ENCODE measurements around the gene RRP15. TPM values are rescaled to one million over a fixed set of nuclear protein-coding genes. Genes with fewer than 3 reads are reported as not detected.
"Not testable (repeated sequence)": the region's sequence is repeated elsewhere in the genome, so short reads cannot be mapped to it uniquely, and the experiment has no call there.

RRP15 gene
- polyA plus RNA-seq, 3 donors = 1.3 to 8.2 (median 3.8) TPM

DNA sequence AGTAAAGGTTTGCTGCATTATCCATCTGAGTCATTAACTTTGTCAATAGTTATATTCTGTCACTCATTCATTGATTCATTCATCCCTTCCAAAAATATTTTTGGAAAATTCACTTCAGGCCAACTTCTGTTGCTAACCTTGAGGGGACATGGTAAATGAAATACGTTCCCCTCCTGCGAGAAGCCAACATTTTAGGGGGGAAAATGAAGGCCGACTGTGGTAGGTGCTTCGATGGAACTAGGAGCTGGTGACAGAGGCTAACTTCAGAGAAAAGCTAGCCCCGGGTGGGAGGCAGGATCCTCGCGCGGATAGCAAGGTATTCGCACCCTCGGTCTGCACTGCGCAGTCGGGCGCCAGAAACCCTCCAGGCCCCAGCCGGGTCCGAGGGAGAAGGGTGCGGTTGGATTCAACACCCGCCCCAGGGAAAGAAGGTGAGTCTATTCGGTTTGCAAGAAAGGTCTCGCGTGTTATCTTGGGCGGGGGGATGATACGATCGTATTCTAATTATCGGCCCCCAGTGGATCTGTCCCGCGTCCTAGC, 646 bp upstream of the RRP15 start:
- 5 to 9% (median 7%) methylated on average over 26 of the region's 26 CpGs for WGBS, 3 donors
- H3K27ac ChIP-seq (ENCODE audit: low read depth, low read length) = no peak overlapping the region

DNA sequence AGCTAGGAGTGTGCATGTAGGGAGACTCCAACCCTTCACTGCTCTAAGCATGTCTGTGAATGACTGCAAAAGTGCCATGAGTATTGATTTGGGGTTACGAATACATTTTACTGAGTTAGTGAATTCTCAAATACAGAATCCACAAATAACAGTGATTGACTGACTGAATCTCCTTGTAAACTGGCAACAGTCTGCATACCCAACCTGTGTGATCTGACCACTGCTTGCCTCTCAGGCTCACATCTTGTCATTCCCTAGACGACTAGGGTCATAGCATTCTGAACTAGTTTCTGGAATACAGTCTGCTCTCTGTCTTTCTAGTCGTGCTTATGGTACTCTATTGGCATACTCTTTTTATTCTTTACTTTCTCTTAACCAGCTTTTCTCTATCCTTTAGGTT, 7.4 kb downstream of the RRP15 start:
- H3K27ac ChIP-seq (ENCODE audit: low read depth, low read length) = no peak overlapping the region
- WGBS, 3 donors = 78 to 88% (median 86%) methylated on average over 3 of the region's 3 CpGs

DNA sequence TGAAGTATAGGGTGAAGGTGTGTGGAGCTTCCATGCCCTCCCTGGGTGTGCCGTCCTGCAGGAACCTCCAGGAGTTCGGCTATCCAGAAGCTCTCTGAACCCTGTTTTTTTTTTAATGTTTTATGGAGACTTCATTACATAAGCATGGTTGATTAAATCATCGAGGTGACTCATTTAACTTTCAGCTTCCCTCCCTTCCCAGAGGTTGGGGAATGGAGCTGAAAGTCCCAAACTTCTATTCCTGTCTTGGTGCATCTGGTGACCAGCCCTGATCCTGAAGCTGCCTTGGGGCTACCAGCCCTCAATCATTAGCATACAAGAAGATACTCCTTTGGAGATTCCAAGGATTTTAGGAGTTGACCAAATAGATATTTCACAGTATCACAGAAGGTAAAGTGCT, 9.5 kb downstream of the RRP15 start:
- WGBS, 3 donors = 84 to 89% (median 88%) methylated on average over 3 of the region's 3 CpGs
- H3K27ac ChIP-seq (ENCODE audit: low read depth, low read length) = no peak overlapping the region

DNA sequence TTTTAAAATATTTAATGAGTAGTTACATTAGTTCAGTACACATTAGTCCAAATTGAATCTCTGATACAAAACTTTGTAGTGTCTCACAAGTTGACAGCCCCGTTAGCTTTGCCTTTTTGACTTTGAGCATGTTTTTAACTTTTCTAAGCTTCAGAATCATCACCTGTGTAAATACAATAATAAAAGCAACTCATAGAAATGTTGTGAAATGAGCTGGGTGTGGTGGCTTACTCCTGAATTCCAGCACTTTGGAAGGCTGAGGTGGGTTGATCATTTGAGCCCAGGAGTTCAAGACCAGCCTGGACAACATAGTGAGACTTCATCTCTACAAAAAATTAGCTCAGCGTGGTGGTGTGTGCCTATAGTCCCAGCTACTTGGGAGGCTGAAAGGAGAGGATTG, 11.1 kb downstream of the RRP15 start:
- 92 to 93% (median 93%) methylated on average over 2 of the region's 2 CpGs for WGBS, 3 donors

DNA sequence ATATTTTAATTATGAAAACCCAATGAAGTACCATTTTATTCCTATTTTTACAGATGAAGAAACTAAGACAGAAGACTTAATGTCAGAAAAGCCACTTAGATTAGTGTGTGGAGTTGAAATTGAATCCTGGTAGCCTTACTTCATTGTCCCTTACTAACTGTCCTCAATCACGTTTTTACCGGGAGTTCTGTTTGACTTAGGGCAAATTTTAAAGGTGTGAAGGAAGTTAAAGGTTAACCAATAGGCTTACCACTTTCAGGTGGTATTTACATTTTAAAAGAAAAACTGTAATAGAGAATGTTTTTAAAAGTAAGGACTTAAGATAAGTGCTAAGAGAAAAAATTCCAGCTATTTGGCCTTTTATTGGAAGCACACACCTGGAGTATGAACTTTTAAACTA, 12.4 kb downstream of the RRP15 start:
- WGBS, 3 donors = 15 to 84% (median 73%) methylated on average over 2 of the region's 2 CpGs
- no peak overlapping the region for H3K27ac ChIP-seq (ENCODE audit: low read depth, low read length)

More for the DNA sequence above, 11.1 kb downstream of the RRP15 start:
- no peak overlapping the region for H3K27ac ChIP-seq (ENCODE audit: low read depth, low read length)

DNA sequence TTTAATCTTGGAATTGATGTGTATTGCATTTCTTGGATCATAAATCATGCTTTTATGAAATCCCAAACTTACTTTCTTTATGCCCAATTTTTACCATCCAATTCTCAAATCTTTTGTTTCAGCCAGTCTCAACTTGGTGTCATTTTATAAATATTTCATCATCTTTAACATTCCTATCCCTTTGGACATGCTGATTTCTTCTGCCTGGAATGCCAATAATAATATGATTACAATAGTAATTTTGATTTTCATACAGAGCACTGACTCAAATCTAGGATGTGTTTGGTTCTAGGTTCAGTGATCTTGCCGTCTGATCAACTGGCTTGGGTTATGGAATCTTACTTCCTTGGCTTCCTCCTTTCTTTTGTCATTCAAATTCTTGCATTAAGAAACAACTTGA, 12.8 kb downstream of the RRP15 start:
- 68 to 84% (median 72%) methylated on average over 1 of the region's 1 CpG for WGBS, 3 donors
- H3K27ac ChIP-seq (ENCODE audit: low read depth, low read length) = no peak overlapping the region

DNA sequence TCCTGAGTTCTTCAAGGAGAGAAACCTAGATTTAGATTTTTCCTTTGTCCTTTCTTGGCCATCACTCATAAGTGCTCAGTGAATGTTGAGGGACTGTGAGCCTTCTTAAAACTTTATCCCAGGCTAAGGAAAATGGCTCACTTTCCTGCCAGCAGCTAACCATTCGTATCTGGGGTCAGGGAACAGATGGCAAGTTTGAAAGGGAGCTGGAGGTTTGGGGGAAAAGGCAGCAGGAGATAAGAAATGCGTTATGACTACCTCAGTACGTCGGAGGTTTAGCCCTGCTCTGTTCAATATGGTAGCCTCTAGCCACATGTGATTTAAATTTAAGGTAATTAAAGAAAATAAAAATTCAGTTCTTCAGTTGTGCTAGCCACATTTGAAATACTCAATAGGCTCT, 13.3 kb downstream of the RRP15 start:
- 85 to 87% (median 86%) methylated on average over 4 of the region's 4 CpGs for WGBS, 3 donors
- no peak overlapping the region for H3K27ac ChIP-seq (ENCODE audit: low read depth, low read length)

DNA sequence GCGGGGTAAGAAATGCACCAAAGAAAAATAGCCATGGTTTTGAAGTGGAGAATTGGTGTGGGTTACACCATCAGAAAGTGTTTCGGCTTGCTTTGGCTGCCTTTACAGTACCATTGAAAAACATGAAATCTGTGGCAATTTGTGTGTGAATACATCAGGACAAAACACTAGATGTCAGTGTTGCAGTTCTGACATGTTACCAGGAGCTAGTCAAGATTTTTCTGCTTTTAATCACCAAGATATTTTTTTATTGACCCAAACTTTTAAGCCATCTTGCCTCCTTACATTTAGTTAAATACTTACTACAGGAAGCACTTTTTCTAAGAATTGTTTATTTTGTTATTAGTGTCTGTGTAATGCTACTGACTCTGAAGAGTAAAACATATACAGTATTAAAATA, 14.3 kb downstream of the RRP15 start:
- WGBS, 3 donors = 66 to 75% (median 69%) methylated on average over 2 of the region's 2 CpGs
- H3K27ac ChIP-seq (ENCODE audit: low read depth, low read length) = no peak overlapping the region

DNA sequence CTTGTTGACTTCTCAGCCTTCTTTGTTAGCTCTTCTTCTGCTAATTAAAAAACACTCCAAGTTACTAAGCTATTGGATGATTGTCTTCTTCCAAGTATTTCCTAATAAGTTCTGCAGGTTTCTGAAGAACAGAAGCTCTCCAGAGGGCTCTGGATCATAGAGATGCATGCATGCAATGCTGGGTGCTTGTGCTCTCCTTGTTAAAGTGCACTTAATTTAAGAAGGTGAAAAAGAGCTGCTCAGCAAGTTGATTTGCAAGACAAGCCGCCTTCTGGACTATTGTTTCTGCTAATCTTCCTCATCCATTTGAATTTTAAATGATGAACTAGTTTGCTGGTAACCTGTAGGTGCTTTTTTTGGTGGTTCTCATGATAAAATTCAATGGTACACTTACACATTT, 16.1 kb downstream of the RRP15 start:
- WGBS, 3 donors = 94 to 100% (median 96%) methylated on average over 1 of the region's 1 CpG
- H3K27ac ChIP-seq (ENCODE audit: low read depth, low read length) = no peak overlapping the region

DNA sequence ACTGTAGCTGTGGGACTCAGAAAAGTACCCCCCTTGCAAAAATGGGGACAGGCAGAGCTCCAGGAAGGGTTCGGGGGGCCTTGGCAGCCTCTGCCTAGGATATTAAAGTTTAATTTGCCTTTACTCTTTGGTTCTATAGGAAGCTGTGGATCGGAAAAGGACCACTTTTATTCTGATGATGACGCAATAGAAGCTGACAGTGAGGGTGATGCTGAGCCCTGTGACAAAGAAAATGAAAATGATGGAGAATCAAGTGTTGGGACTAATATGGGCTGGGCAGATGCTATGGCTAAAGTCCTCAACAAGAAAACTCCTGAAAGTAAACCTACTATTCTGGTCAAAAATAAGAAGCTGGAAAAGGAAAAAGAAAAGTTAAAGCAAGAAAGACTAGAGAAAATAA, 17.1 kb downstream of the RRP15 start:
- 68 to 91% (median 90%) methylated on average over 3 of the region's 3 CpGs for WGBS, 3 donors
- no peak overlapping the region for H3K27ac ChIP-seq (ENCODE audit: low read depth, low read length)

DNA sequence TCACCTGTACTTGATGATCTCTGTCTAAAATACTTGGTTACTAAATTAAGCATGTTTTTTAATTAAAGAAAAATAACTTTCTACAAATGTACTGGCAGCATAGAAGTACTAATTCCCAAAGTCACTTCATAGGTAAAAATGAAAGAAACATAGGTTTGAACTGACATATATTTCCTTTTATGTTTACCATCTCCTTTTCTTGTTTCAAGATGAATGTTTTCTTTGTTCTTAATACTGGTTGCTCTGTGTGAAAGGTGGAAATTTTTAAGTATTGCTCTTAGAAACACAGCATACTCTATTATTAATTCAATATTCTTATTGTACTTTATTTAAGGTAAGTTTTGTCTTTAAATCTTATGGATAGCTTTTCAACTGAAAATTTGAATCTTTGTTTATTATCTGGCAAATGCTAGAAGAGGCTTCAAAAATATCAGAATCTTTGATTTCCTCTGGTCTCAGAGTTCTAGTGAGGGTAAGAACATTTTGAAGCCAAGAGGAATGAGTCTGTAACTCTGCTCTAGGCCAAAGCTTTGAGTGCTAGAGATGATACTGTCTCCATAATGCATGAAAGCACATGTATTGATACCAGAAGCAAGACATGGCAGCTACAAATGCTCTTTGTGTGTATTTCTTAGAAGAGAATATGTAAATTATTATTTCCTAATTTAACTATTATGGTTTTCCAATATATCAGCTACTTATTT, 18.2 kb downstream of the RRP15 start:
- no peak overlapping the region for H3K27ac ChIP-seq (ENCODE audit: low read depth, low read length)

DNA sequence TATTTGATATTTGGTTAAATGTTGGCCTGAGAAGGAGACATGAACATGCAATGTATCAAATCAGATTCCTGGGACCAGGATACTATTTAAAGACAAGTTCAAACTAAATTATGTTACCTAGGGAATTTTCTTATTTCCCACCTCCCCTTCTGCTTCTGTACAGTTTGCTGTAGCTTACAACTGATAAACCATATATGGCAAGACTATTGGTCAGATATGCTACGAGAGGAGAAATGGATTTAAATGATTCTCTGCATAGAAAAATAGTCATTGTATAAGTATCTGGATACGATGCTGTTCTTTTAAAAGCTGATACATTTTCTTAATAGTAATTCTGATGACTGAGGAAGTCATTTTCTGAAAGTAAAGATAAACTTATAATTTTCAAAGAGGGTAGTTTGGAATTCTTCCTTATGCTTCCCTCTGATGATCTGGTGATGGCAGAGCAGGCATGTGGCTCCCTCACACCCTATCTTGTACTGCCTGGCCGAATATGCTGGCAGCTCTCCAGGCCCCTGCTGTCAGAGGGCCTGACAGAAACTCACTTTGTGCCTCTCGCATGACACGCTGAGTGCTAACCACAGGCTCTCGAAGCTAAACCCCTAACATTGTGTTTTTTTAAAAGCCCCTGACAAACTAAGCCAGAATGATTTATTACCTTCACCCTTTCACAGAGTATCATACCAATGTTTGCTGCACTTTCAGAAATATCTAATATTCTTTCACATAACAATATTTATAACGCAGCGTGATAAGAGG, 19.4 kb downstream of the RRP15 start:
- H3K27ac ChIP-seq (ENCODE audit: low read depth, low read length) = no peak overlapping the region
- WGBS, 3 donors = 65 to 72% (median 67%) methylated on average over 8 of the region's 8 CpGs

DNA sequence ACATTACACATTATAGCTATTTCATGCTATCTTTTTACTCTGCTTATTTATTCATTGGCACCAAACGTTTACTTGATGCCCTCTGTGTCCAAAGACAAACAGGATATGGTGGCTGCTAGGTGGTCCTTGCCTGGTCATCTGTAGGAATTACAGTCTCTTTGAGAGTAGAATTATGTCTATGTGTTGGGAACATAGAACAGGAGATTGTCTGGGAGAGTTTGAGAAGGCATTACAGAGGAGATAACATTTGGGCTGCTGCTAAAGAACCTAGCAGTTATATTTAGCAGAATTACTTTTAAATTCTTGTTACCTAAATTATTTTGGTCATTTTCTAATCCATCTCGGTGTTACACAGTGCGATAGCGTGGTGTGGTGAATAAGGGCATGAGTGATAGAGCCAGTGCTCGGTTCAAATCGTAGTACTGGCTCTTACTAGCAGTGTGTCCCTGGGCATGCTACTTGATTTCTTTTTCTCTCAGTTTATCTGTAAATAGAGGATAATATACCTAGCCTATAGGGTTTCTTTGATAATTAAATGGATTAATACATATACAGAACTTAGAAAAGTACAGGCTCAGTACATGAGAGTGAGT, 20.5 kb downstream of the RRP15 start:
- no peak overlapping the region for H3K27ac ChIP-seq (ENCODE audit: low read depth, low read length)
- WGBS, 3 donors = 88 to 94% (median 88%) methylated on average over 6 of the region's 6 CpGs

DNA sequence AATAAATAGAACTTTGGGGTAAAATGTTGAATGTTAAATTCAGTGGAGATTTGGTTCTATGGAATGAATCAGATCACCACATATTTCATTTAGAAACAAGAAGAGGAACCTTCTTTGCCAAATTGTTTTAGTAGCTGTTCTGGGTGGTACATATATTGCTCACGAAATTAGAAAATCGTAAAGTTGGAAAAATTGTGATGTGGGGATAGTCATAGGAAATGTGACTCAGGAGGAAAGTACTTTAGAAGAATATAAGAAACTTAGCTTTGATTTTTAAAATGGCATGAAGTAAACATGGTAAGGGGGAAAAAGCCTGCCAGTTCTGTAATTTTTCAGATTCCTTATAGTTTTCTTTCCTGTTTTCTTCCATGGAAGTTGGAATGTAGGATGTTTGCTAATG, 27.4 kb downstream of the RRP15 start:
- no peak overlapping the region for H3K27ac ChIP-seq (ENCODE audit: low read depth, low read length)
- WGBS, 3 donors = 83 to 97% (median 94%) methylated on average over 2 of the region's 2 CpGs

DNA sequence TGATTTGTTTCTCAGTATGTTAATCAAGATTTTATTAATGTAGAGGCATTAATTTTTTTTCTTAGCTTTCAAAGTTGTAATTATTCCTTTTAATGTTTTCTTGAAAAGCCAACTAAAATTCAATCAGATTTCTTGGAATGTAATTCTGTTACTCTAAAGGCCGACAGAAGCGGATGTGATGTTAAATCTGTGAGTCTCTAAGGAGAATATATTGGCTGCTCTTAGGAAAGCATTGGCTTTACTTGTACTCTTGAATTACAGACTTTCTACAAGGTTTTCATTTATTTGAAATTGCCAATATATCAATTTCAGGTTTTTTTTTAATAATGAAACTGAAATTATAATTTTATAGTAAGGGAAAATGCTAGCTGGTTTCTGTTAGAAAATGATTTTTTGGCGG, 29.2 kb downstream of the RRP15 start:
- H3K27ac ChIP-seq (ENCODE audit: low read depth, low read length) = no peak overlapping the region
- WGBS, 3 donors = 81 to 97% (median 86%) methylated on average over 3 of the region's 3 CpGs

DNA sequence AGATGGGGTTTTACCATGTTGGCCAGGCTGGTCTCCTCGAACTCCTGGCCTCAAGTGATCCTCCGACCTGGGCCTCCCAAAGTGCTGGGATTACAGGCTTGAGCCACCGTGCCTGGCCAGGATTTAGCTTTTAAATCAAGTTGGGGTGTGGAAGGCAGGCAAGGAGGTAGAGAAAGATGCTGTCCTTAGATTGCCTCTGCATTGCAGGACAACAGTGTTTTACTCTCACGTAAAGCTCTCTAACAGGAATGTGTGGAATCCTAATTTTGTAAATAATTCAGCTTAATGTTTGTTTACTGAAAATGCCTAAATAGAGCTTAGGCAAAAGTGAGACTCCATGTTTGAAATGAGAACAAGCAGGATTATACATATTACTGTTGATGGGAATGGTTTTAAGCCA, 30.5 kb downstream of the RRP15 start:
- WGBS, 3 donors = 87 to 95% (median 94%) methylated on average over 4 of the region's 4 CpGs
- no peak overlapping the region for H3K27ac ChIP-seq (ENCODE audit: low read depth, low read length)

DNA sequence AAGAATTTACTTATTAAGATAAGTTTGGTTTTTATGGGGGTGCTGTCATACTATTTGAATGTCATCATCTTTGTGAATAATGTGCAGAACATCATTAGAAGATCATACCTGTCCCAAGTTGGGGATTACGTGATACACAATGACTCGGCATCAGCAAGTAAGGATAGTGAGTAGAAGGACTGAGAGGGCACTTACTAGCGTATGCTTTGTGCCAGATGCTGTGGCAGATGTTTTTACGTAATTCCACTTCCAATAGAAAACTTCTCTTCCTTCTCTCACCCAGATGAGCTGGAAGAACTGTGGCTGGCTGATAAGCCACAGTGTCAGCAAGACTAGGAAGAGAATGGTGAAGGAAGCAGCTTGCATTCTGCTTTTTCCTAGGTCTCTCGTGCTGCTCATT, 32.0 kb downstream of the RRP15 start:
- no peak overlapping the region for H3K27ac ChIP-seq (ENCODE audit: low read depth, low read length)
- 74 to 84% (median 80%) methylated on average over 5 of the region's 5 CpGs for WGBS, 3 donors

DNA sequence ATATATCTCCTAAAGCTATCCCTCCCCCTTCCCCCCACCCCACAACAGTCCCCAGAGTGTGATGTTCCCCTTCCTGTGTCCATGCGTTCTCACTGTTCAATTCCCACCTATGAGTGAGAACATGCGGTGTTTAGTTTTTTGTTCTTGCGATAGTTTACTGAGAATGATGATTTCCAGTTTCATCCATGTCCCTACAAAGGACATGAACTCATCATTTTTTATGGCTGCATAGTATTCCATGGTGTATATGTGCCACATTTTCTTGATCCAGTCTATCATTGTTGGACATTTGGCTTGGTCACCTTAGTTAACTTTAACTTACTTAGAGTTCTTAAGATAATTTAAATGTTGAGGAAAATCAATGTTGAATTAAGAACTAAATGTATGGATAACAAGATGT, 35.1 kb downstream of the RRP15 start:
- 88 to 98% (median 89%) methylated on average over 1 to 3 of the region's 3 CpGs for WGBS, 3 donors

DNA sequence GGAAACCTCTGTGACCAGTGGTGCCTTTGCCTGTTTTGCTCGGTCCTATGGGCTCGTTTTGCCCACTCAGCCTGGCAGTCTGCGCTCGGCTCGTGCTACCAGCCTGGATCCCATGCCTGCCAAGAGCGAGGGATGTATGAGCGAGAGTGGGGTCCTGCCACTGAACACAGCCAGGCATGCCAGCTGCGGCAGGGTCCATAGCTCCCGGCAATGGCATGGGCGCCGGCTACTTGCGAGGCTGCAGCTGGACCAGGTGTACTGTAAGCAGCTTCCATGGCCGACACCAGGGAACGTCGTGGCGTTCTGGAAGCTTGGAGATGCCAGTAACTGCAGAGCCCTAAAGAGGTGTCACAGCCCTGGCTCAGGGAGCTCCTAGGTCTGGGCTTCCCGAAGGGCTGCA, 37.7 kb downstream of the RRP15 start:
- WGBS, 3 donors = 96 to 98% (median 96%) methylated on average over 17 of the region's 17 CpGs
- no peak overlapping the region for H3K27ac ChIP-seq (ENCODE audit: low read depth, low read length)

More for the DNA sequence above, 35.1 kb downstream of the RRP15 start:
- H3K27ac ChIP-seq (ENCODE audit: low read depth, low read length) = not testable (repeated sequence)
